NCI-H2081 treated with DMSO at 0.1 percent for 48 hours (cell line): Measurements from ENCODE around the gene GAB1.

Experiments used
- DNase-seq: peaks from one replicate; lab custom pipeline; 2025; lab: John Stamatoyannopoulos, UW

GAB1 gene

DNA sequence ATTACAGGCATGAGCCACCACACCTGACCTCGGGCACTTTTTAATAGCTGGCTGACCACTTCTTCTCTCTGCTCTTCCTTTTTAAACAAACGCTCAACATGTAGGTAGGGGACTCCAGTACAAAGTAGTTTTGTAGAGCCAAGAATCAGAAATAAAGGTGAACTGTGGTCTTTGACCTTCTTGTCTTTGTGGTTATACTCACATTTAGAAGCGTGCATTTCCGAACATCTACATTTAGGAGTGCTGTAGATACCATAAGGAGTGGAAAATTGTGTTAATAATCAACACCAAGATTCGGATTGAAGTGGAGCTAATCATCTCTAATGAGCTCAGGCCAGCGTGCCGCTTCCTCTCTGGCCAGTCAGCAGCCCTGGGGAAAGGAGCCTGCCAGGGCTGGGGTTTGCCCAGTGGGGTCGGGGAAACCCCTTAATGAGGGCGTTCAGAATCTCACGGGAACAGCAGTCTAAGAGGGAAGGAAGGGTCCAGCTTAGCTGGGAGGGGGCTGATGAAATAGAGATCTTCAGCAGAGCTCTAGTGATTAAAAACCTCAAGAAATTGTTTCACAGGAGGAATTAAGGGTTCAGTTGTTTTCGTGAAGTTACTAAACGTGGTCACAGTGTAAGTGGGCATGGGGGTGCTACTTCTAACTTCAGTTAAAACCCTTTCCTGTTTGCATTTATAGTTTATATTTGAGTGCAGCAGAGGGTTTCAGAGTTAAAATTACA is 81.2 kb downstream of the GAB1 start:
- DNase-seq: no peak

DNA sequence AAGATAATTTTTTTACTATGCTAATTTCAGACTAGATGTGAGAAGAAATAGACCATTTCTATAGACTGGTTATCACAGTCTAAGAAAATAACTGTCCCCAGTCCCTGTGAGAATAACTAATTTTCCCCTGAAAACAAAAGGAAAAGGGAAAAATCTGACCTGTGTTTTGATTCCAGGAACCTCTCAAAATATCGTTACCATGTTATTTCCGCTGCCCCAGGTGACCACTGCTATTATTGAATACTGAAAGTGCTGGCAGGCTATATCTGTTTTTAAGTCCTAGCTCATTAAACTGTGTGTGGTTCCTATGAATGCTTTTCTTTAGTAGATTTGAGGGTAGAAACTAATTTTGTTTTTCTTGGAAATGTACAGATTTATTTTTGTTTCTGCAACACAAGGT is 83.6 kb downstream of the GAB1 start:
- DNase-seq: no peak

DNA sequence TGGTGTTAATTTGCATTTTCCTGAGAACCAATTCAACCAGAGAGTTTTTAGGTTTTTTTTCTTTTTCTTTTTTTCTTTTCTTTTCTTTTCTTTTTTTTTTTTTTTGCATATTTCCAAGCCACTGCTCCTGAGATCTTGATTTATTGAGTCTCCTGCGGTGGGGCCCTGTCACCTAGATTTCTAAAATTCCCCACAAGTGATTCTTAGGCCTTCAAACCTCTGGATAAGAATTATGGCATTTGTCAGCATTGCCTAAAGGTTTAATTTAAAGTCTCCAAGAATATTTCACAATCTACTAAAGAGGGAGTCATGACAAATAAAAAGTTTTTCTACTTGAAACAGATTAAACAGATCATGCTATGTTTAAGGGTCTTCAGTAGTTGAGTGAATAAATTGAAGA is 84.9 kb downstream of the GAB1 start:
- DNase-seq: no peak

DNA sequence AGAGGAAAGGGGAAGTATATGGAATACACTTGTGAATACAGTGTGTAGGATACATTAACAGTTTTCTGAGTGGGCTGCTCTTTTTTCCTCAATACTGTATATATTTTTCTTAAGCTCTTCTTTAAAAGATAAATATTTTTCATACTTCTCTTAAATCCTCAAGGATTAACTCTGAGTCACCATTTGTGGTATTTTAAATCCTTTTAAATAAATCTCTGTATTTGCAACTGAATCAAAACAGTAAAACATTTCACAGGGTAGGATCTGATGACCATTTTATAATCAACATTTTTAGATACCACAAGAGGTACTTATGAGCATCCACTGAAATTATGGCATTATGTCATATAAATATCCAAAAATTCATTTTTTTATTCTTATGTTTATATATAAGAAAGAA is 87.6 kb downstream of the GAB1 start:
- DNase-seq: no peak

DNA sequence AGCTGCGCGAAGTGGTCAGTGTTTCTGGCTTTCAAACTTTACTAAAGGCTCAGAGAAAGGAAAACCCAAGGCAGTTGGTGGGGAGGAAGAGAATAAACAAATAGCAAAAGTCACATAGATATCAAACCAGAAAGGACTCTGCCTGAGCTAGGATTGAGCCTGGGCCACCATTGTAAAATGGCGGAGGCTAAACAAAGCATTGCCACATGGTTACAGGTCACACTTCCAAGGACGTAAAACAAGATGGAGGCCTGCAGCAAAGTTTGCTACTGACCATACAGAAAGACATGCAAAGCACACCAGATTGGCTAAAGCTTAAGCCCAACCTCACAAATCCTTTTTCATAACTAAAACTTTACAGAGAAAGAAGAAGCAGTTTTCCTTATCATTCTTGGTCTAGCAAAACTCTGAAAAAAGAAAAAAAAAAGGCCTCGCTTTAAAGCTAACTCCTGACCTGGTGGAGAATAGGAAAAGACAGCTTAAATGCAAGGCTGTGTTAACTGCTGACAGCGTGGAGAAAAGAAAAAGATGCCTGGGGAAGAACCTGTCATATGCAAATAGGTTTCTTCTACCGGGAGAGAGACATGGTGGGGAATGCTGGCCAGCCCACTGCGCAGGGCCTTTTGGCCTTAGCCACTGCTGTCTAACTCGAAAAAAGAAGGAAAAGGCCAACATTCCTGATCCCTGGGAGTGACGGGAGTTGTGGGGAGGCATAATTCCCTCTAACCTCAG is 95.0 kb downstream of the GAB1 start:
- no peak for DNase-seq

DNA sequence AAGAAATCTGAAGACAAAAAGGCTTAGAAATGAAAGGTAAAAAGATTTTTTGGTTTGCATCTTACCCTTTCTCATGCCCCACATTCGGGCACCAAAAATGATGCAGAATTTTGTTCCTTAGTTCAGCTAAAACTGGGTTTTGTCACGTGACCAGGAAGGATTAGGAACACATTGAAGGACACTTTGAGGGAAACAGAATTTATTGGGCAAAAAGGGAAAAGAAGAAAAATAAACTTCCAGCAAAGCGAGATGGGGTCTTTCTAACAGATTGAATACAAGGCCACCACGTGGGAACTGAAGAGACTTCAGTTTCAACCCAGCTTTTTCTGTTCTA is 95.5 kb downstream of the GAB1 start:
- no peak for DNase-seq

DNA sequence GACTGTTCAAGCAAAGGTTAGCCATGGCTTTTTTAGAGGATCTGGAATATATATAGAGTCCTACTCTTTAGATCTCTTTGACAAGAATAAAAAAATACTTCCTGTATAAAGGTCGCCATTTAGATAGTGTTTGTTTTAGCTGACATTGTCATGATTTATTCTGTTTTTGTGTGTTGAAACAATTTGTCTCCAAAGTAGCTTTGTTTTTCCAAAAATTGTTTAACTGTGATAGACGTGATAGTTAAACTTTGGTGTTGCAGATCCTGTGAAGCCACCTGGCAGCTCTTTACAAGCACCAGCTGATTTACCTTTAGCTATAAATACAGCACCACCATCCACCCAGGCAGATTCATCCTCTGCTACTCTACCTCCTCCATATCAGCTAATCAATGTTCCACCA is 96.6 kb downstream of the GAB1 start:
- DNase-seq: no peak

DNA sequence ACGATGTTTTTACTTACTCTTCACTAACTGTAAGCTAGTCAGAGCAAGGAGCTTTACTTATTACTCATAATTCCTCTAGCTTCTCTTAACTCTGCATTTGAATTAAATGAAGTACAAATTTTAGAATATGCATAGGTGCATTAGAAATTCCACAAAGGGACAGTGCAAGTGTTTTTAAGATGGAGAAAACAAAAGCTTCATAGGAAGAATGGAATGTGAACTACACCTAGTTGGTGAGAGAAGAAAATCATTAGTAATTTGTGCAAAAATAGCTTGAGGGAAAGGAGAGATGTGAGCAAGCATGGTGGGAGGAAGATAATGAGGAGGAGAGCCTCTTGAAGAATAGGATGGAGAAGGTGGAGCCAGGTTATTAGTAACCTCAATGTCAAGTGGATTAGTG is 99.3 kb downstream of the GAB1 start:
- no peak for DNase-seq

DNA sequence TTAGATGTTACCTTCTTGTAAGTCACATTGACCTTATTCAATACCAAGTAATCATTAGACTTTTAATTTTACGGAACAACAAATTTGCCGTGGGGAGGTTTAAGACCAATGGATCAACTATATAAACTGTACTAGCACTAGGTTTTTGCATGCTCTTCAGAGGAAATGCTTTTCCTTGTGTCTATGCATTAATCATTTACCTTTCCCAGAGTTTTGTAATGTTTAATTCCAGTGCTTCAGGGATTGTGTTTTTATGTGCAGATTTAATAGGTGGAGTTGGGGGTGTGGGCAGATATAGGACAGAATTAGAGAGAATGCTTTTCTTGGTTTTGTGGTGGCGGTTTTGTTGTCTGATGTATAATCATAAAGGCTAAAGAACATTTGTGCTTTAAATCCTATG is 100.8 kb downstream of the GAB1 start:
- DNase-seq: no peak

DNA sequence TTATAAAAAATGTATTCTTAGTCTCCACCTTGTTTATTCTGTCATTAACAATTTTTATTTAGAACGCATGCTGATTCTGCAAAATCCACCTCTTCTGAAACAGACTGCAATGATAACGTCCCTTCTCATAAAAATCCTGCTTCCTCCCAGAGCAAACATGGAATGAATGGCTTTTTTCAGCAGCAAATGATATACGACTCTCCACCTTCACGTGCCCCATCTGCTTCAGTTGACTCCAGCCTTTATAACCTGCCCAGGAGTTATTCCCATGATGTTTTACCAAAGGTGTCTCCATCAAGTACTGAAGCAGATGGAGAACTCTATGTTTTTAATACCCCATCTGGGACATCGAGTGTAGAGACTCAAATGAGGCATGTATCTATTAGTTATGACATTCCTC is 101.3 kb downstream of the GAB1 start:
- DNase-seq: no peak

DNA sequence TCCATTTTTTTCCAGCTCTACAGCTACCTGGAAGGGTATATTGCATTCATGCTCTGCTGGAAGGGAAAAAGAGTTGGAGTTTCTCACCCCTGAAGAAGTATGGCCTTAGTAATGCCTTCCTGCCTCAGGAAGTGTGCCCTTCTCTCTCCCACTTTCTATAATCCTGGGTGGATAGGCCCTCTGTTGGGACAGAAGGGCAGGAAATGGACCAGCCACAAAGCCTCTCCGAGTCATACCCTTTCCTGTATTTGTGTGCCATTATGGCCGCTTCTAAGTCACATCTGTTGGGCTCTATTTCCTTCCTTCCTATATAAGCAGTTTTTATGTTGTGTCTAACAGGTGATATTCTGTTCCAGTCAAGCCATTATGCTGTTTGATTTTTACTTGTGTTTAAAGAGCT is 102.0 kb downstream of the GAB1 start:
- no peak for DNase-seq

DNA sequence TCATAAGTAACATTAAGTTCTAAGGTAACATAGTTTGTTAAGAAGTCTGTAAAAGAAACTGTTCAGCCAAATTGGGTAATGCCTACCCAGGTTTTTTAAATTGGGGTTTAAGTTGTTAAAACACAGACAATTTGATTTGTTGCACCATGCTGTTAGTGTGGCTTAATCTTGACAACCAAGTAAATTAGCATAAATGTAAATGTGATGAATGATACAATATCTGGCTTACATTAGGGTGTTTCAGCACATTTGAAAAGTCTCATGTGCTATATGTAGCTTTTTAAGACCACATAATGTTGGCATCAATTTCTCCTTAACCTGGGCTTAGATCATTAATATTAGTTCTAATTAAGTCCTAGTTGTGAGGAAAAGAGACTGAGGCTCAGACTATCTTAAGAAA is 104.4 kb downstream of the GAB1 start:
- DNase-seq: no peak

DNA sequence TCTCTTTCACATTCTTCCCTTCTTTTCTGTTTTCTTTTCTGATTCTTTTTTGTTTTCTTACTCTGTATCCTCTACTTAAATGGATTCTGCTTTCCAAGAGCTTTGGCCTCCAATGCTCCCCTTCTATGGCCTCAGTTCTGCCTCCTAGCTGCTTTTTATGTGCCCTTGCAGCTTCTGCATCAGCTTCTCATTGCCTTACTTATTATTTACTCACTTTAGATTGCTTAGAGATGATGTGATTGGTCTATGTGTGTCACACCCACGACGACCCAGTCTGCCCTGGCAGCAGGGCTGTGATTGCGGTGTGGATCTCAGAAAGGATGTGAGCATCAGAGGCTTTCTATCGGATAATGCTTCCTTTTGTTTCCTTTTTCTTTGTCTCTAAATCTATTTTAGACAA is 105.0 kb downstream of the GAB1 start:
- DNase-seq: no peak

DNA sequence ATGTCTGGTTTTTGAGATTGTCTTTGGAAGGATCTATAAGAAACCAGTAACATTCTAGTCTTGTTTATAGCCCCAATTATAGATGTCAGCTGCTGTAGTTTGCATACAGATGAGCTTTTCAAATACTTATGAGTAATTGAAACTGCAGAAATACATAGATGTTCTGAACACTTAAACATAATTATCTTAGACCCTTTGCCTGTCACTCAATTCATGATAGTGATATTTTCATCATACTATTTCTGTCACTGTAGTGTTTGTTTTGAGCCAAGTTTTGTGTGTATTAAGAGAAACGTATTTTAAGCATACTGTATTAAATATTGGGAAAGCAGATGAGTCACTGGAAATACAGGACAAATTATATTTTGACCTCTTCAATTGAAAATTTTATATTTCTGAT is 107.1 kb downstream of the GAB1 start:
- no peak for DNase-seq

DNA sequence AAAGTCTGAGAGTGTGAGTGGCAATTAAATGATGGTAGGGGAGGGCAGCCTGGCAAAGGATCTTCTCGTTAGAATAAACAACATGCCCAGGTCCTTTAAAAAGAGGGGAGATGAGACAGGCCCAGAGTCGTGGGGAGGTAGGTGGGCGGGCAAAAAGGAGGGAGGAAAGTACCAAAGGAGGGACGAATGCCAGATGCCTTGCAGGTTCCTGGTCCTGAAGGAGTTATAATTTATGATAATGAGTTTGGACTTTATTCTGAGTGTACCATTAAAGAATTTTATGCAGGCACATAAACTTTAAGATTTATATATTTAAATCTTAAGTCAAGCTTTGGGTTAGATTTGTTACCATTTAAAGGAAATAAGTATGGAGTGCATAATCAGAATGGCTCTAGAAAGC is 114.5 kb downstream of the GAB1 start:
- DNase-seq: no peak

DNA sequence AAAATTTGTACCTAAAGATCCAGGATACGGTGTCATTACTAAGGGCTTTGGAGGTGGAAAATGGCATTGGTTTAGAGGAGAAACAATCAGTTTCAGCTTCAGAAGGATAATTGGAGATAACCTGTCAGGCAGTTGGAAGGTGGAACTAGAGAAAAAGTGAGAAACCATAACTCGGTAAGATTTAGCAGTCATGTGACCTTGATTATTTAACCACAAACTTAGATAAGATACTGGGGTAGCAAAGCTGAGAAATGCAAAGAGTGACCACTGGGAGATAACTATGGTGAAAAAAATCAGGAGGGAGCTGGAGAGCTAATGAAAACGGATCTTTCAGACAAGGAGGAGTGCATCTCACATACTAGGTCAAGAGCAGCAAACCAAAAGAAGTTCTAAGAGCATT is 118.5 kb downstream of the GAB1 start:
- no peak for DNase-seq

DNA sequence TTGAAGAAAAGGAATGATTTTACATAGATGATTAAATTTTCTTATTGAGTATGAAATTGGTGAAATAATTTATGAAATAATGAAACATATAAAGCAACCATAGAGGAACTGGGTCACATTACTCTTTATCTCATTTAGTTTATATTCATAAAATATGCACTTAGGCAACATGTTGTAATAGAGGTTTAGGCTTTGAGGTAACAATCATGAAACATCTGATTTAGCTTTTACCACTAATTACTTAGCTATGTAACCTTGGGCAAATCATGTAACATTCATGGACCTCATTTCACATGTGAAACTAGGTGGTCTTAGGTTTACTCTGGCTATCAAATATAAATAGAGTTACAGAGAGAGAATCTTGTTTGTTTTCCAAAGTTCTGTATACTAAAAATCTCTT is 122.3 kb downstream of the GAB1 start:
- DNase-seq: no peak

DNA sequence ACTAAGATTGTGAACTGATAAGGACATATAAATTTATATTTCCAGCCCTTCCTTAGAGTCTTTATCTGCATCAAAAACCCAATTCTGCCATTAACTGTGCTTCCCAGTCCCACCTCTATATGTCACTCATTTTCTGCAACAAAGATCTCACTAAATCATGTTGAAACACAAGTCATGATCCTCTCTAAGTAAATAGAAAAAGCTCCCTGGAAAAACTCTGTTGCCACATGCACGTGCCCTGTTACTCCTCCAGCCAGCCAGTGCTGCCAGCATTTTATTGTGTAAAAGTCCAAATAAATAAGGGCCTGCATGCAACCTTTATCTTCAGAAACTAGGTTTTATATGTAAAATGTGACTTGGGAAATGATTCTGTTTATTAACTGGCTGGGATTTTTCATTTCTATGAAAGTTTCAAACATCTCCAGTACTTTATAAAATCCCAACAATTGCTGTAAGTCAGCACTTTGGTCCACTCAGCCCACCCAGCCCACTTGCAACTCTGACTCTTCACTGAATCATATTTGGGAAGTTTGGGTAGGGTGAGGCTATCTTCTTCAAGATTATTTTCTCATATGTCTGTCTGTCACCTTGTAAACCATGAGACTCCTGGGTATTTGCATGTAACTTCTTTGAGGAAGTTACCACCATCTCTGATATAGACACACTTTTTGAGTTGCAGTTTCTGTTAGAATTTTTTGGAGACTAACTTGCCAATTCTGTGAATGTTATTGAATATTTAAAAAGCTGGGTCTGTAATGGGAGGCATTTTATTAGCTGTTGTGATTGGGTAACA is 136.9 kb downstream of the GAB1 start:
- DNase-seq: no peak

DNA sequence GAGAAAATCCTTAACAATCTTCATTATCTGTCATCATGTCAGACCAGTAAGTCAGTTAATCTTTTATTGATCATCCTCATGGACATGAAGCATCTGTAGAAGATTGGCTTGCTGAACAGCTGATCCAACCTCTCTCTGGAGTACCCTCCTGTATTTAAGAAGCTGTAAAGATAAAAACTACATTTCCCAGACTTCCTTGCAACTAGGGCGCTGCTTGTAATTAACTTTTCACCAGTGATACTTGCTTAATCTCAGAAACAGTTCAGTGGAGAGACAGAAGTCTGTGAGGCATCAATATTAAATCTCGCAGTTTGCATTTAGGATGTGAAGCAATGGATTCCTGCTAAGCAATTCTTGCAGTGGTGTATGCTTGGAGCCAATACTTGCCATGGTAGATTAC is 140.8 kb downstream of the GAB1 start:
- DNase-seq: no peak

DNA sequence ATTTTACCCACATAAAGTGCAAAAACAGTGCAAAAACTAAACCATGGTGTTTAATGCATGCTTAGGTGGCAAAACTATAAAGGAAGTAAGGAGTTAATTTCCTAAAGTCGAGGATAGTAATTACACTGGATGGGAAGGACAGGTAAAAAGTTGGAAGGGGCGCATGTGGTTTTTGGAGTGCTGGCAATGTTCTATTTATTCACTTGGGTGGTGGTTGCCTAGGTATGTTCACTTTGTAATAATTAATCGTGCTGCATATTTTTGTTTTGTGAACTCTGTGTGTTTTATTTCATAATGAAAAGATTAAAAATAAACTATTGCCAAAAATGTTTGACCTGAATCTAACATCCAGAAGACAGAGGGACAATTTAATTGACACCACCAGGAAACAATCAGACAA is 144.7 kb downstream of the GAB1 start:
- DNase-seq: no peak

DNA sequence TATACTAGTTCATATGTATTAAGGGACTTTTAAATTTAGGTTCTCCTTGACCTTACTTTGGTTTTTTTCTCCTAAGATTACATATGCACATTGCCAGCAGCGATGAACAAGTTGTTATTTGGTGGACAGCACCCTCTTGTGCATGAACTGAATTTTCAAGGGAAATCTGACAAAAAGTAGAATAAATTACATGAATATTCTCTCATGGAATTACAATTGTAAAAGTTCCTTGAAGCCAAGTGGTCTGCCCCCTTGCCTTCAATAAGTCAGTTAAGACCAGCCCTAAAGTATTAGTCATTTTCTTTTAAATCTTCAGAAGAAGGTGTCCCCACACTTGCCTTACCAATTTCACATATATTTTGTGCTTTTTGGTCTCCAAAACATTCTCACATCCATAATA is 146.2 kb downstream of the GAB1 start:
- DNase-seq: no peak

DNA sequence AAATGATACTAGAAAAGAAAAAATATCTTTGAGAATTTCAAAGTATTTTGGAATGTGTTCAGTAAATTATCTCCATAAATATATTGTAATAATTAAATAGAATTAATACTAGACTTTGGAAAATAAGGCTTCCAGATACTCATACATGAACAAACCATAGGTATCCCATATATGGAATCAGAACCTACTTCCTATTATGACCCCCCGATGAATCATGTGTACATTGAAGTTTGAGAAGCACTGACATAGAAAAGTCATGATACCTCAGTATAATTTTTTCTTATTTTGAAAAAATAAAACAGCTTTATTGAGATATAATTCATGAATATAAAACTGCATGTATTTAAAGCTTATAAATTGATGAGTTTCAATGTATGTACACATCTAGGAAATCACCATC is 149.6 kb downstream of the GAB1 start:
- no peak for DNase-seq

DNA sequence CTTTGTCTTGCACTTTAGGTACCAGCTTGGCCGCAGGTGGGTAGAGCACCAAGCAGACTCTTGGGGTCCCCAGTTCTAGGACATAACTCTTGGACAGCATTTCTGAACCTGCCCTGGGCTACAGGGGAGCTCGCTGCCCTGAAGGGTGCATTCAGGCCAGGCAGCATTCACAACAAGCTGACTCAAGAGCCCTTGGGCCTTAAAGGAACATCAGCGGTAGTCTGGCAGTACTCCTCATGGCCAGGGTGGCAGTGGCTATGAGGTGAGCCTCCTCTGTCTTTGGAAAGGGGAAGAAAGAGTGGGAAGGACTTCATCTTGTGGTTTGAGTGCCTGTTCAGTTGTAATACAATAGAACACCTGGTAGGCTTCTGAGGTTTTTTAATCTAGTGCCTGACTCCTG is 152.0 kb downstream of the GAB1 start:
- DNase-seq: no peak
